GM21360 (cell line): ENCODE results near the gene MROH7.

Source experiments
- ATAC-seq: cut with Tn5 transposase; IDR thresholded peaks from one replicate; pipeline ENCODE4 v1.9.1; 2021; ENCODE audit warnings: mild to moderate bottlenecking, moderate library complexity; ENCODE audit not compliant: unreplicated experiment

Gene MROH7

DNA sequence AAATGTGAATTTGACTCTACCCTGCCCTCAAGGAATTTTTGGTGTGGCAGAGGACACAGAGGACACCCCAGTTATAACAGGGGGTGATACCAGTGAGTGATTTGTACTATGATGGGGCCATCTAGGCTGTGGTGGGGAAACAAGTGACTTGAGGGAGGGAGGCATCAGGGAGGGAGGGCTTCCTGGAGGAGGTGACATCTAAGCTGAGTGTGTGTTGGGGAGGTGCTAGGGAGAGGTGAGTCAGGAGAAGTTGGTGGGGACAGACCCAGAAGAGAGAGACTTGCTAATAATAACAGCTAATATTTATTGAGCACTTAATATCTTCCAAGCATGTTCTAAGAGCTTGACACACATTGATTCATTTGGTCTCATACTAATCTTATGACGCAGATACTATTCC lies 54.2 kb downstream of the MROH7 start:
- no peak for ATAC-seq

DNA sequence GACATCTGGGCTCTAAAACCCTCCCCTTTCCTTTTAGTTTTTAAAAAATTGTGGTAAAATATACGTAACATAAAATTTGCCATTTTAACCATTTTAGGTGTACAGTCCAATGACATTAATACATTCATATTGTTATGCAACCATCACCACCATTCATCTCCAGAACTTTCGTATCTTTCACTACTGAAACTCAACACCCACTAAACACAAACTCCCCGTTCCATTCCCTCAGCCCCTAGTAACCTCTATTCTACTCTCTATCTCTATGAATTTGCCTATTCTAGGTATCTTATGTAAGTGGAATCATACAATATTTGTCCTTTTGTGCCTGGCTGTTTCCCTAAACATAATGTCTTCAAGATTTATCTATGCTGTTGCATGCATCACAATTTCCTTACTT lies 54.7 kb downstream of the MROH7 start:
- no peak for ATAC-seq

DNA sequence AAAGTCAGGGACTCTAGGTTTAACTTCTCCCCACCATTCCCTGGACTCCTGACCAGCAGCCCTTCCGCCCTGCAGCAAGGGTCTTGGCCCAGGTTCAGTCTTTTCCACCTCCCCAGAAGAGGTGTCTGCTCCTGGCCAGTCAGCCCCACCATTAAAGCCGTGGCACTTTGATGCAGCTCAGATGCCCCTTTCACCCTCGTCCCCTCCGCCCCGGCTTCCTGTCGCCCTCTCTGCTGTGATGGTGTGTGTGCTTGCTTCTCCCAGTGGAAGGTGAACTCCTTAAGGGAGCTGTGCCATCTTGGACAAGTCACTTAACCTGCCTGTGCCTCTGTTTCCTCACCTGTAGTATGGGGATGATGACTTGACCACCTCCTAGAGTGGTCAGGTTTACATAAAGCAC lies 56.3 kb downstream of the MROH7 start:
- no peak for ATAC-seq

DNA sequence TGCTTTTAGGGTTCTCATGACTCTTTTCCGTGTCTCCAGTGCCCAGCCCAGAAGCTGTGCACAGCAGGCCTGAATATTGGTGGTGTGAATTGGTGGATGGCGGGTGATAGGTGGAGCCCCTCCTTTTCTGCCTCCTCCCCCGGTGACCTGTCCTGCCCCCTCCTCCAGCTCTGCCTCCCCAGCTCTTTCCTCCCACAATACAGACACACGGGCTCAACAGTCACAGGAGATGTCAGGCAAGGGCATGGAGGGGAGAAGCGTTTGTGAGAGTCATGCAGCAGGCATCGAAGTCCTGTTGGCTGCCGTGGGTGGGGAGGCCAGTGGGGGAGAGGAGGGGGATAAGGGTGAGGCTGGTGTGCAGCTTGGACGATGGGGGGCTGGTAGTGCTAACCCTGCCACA lies 56.8 kb downstream of the MROH7 start:
- no peak for ATAC-seq

DNA sequence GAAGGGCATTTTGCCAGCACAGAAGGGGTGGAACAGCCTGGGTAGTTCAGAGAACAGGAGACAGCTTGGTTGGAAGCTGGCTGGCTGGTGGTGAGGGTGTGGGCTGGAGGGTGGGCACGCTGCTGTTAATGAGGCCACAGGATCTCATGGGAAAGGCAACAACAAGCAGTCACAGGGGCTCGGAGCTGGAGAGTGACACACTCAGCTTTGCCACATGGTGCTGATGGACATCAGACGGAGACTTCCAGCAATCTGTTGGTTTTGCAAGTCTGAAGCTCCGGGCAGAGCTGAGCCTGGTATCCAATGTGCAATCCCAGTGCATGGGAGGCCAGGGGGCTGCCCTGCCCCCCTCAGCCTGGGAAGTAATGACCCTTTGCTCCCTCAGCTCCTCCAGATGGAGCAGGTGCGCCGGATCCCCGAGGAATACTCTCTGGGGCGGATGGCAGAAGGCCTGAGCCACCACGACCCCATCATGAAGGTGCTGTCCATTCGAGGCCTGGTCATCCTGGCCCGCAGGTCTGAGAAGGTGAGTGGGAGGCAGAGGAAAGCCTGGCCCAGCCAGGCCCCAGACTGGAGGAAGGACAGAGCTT lies 58.4 kb downstream of the MROH7 start:
- ATAC-seq = no peak

DNA sequence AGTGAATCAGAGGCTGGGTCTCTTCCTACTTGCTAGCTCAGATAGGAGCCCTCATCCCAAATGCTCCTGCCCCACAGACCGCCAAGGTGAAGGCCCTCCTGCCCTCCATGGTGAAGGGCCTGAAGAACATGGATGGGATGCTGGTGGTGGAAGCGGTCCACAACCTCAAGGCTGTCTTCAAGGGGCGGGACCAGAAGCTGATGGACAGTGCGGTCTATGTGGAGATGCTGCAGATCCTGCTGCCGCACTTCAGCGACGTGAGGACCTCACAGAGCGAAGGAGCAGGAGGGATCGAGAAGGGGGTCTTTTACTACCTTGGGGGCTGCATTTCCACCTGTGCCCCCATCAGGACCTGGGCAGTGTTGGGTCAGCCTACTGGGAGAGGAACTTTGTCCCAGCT lies 59.5 kb downstream of the MROH7 start:
- ATAC-seq = no peak

DNA sequence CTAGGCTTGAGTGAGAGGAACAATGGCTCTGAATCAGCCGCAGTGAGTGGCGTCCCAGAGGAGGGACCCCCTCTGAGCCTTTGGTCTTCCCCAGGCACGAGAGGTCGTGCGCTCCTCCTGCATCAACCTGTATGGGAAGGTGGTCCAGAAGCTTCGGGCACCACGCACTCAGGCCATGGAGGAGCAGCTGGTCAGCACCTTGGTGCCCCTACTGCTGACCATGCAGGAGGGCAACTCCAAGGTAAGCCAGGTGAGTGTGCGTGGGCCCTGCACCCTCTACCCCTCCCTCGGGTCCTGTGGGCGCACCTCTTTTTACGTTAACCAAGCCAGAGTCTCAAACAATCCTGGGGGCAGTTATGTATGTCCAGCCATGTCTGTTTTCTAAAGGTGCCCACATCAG lies 60.4 kb downstream of the MROH7 start:
- no peak for ATAC-seq

DNA sequence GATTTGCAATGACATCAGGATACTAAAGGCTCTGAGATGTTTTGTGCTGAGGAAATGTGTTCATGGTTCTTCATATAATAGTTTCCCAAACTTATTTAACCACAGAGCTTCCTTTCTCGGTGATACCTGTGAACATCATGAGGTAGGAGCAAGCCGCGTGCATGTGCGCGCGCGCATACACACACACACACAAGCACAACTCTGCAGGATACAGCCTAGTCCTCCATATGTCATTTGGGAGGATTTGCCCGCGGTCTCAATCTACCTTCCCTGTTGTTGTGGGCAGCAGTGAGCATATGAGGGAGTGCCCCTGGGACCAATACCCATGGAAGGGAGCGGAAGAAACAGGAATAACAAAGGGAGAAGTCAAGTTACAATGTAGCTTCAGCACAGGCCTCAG lies 61.9 kb downstream of the MROH7 start:
- no peak for ATAC-seq

DNA sequence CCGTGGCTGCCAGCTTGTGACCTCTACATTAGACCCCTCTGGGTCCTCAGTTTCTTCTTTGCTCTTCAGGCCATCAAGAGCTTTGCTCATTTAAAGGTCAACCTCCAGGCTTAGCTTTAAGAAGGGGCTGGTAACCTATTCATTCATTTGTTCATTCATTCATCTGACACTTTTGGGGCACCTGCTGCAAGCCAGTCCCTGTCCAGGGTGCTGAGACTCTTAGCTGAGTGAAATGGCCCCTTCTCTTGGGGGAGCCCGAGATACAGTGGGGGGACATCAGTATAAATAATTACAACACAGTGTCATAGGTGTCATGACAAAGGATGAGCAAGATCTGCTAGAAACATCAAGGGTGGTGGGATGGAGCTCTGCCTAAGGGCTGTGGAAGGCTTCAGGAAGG lies 63.6 kb downstream of the MROH7 start:
- ATAC-seq = no peak

DNA sequence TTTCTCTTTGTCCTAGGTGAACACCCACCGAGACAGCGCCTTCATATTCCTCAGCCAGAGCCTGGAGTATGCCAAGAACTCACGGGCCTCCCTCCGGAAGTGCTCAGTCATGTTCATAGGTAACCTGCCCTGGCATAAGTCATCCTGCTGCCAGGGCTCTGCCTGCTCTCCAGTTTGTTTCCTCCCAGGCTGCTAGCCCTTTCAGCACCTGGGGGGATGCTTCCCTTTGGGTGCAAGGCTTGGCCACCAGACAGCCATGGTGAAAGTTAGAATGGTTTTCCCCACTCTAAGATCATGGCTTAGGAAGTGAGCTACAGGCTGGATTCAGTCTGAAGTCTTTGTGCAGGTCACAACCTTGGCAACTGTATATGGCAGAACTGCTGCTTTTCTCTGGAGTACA lies 64.8 kb downstream of the MROH7 start:
- no peak for ATAC-seq

DNA sequence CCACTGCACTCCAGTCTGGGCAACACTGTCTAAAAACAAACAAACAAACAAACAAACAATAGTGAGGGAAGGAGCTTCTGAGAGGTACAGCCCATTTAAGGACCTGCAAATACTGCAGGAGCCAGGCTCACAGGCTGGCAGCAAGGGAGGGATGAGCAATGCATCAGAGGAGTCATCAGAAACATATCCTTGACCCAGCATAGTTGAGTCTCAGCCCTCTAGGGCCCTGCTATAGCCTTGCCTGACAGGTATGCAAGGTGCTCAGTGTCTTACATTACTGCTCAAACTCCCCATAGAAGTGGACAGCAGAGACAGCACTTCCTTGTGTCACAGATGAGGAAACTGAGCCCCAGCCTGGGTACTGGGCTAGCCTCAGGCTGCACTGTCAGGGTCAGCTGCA lies 66.8 kb downstream of the MROH7 start:
- ATAC-seq = no peak

DNA sequence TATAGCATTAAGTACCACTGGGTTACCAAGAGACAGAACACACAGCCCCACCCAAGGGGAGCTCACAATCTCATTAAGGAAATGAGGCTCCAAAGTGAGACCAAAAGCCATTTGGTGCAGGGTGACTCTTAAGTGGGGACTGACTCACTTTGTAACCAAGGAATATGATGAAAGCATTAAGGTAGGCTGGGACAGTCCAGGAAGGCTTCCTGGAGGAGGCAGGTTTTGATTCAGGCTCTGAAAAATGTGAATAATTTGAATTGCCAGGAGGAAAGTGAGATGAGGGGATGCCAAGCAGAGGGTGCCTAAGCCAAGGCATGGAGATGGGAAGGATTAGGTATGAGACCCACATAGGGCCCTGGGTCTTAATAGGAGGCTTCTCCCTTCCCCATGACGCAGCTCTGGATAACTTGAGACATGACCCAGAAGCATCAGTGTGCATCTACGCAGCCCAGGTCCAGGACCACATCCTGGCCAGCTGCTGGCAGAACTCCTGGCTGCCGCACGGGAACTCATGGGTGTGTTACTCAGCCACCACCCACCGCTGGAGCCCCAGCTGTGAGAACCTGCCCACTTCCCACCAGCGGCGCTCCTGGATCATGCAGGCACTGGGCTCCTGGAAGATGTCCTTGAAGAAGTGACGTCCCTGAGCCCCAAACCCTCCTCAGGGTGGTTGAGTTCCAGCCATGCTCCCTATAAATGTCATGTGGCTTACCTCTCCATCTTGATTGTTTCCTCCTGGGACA lies 68.1 kb downstream of the MROH7 start:
- ATAC-seq = no peak

DNA sequence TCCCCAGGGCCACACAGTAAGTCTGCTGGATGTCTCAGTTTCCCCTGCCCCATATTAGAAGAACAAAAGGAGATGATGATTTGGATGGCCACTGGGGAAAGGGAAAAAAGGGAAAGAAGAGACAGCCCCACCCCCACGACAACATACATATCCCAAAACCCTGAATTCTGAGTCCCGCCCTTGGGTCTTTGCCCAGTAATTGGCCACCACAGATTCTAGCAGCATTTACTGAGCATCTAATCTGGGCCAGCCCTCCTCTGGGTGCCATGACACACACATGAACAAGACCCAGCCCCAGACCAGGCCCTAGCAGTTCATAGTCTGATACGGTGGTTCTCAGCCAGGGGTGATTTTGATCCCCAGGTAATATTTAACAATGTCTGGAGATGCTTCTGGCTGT lies 68.8 kb downstream of the MROH7 start:
- no peak for ATAC-seq

DNA sequence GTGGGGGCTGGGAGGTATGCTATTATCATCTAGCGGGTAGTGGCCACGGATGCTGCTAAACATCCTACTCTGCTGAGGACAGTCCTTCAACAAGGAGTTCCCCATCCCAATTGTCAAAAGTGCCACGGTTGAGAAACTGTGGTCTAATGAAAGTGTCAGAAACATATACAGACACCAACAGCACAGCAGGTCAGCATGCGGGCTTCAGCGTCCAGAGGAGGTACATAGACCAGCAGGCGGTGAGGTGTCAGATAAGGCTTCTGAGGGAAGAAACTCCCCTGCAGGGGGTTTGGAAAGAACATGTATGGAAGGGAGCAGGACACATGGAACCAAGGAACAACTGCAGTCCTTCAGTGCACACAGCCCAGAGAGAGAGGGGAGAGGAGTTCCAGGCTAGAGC lies 69.3 kb downstream of the MROH7 start:
- ATAC-seq = no peak

DNA sequence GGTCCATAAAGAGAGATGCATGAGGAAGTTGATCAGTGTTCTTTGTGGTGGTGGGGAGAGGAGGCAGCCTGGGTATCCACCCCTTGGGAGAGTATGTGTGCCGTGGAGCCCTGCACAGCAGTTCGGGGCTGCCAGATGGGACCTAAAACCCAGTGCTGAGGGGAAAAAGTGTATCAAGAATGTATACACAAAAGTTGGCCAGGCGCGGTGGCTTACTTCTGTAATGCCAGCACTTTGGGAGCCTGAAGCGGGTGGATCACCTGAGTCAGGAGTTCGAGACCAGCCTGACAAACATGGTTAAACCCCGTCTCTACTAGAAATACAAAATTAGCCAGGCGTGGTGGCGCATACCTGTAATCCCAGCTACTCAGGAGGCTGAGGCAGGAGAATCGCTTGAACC lies 70.0 kb downstream of the MROH7 start:
- ATAC-seq = no peak

DNA sequence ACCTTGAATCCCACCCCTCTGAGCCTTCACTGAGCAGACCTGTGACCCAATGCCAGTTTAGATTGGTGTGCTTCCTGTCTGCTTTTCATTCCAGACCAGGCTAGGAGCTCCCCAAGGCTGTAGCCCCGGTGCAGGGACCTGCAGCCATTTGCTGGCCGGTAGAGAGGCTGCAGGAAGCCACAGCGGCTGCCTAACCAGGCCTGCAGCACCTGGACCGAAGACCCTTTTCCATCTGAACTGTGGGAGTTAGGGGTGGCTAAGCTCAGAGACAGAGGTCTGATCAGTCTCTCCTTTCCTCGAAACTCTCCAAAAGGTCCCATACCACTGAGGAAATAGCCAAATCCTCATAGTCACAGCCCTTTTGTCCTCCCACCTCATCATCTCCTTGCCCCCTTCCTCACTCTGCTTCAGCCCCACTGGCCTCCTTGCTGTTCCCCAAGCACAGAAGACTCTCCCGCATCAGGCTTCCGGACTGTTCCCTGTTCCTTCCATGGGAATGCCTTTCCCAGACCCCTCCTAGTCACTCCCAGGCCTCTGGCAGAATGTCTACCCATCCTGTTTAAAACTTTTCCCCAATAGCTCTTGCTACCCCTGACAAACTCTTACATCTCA lies 73.4 kb downstream of the MROH7 start:
- ATAC-seq = no peak

DNA sequence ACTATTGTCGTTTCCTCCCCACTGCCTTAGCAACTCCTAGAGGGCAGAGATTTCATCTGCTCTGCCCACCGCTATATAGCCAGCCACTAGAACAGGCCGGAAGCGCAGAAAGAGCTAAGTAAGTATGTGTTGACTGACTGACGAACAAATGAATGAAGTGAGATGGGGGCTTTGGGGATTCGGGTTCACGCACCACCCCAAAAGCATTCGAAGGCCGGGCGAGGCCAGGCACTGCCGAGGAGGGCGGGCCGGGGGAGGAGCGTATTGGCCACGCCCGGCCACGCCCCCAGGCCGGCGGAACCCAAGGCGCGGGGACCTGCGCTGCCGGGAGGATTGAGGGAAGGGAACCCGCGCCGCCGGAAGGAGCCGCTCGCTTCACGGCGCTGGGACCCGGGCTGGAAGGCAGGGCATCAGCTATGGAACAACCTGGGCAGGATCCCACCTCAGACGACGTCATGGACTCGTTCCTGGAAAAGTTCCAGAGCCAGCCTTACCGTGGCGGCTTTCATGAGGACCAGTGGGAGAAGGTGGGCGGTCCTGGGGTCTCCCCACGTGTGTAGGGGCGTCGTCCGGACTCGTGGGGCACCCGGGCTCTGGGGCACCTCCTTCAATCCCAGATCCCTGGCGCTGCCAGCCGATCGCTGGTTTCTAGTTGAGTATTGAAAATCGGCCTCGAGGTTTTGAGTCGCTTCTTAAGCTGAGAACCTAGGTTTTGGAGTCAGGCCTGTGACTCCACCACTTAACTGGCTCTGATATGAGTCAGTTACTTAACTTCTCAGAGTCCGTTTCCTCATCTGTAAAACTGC lies 74.1 kb downstream of the MROH7 start, which contains the start of gene TTC4:
Gene TTC4 (plus strand): TSS at position 369 of the 806 bp plus-strand sequence. CDS start 48 bp downstream, at position 417.
- ATAC-seq = peak; percentile 95

DNA sequence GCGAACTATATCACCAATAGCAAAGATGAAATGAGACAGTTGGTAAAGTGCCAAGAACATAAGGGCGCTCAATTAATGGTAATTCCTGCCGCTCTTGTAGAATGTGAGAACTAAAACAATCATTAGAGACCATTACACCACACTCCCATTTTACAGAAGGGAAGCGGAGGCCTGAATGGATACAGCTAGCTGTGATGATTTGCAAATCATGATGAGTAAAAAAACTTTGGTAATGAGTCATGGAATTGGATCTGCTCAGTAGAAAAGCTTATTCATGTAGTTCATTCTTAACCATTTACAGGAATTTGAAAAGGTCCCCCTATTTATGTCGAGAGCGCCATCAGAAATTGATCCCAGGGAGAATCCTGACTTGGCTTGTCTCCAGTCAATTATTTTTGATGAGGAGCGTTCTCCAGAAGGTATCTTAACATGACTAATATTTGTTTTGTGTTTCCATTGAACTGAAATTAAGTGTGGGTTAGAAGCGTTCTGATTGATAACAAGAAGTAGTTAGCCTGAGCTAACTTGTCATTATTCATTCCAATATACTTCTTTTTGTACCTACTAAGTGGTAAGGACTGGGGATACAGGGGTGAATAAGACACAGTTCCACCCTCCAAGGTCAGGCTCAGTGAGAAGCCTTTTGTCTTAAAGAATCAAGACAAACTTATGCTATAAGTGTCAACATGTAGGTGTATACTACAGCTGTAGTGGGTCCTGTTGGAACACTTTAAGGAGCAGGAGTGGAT lies 74.9 kb downstream of the MROH7 start:
- no peak for ATAC-seq

DNA sequence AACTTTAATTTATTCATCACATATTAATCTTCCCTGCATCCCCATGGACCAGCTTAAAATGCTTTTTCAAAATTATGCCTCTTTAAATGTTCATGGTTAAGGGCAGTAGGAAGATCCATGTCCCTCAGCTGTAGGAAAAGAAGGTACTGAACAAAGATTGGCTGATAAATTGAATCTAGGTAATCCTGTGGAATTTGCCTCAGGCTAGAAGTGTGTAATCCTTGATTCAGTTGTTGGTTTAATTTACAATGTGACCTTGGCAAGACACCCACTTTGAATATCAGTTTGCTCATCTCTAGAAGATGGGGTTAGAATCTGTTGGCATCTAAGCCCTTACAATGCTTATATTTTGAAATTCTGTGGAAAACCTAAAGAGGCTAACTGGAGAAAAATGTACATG lies 80.1 kb downstream of the MROH7 start:
- no peak for ATAC-seq

DNA sequence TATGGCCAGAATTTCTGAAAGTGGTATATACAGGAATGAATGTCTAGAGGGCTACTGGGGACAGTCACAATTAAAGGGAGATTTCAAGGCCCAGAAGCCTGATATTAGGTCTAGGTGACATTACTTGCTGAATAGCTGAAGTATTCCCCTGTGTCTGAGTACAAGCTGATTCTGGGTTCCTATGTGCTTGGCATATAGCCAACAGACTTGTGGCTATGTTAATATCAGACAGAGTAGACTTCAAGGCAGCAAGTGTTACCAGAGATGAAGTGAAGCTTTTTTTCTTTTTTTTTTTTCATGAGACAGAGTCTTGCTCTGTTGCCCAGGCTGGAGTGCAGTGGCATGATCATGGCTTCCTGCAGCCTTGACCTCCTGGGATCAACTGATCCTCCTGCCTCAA lies 82.4 kb downstream of the MROH7 start:
- ATAC-seq = no peak

DNA sequence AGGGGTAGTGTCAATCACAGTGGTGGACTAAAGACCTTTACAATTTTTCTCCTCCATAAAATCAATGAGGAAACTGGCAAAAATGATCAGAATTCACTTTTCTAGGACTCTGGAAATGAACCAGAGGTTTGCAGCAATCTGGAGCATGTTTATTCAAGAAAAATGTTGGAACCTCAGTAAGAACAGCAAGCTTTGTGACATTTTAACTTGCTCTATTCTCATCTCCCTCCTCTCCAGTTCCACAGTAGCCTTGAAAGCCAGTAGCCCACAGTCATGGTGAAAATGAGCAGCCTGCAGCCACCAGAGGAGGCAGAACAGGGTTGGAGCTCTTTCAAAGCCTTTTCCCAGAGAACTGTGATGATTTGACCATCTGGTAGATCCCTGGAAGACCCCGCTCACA lies 83.2 kb downstream of the MROH7 start:
- no peak for ATAC-seq
